Measurements from ENCODE around the gene NRXN3. TPM values are rescaled to one million over a fixed set of nuclear protein-coding genes. Genes with fewer than 3 reads are reported as not detected.

Gene NRXN3
- total RNA-seq, 2 donors from 2014 or later, result 1.3 to 2.3 TPM

DNA sequence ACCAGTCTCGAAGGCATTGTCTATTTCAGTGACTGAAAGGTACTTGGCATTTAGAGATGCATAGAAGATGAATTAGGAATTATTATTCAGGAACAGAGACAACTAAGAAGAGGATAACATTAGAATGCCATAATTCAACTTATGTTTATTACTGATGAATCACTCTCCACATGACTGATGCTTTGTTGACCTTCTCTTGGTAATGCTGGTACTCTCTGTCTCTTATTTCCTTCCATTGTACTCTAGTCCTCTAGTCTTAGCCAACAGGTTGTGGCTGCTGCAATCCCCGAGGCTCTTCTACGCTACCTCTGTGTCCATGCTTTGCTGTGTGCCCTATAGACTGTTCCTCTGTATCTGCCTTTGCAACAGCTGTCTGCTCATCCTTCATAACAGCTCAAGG is 652.9 kb downstream of the NRXN3 start:
- ATAC-seq, result no peak
- 59 to 68% methylated on average over 3 of the region's 3 CpGs for WGBS, 2 donors
- intact Hi-C loops (cut with DNase I), result no loop called here
- H3K27me3 ChIP-seq, result no peaks in the 10 kb centered on the region
- no peak for DNase-seq
- no peaks in the 10 kb centered on the region for H3K9me3 ChIP-seq
- no peak overlapping the region for H3K4me3 ChIP-seq
- no peak for TF ChIP-seq POLR2A (IDR thresholded peaks at IDR 0.05)
- TF ChIP-seq CTCF (IDR thresholded peaks at IDR 0.05), result no peak
- H3K36me3 ChIP-seq (replicated peaks in 1 of 2; ENCODE audit: insufficient read depth in 1 of 2, low read depth in 2 of 2), result no peaks in the 10 kb centered on the region
- H3K27ac ChIP-seq, result no peak overlapping the region
- no peaks in the 10 kb centered on the region for H3K4me1 ChIP-seq

DNA sequence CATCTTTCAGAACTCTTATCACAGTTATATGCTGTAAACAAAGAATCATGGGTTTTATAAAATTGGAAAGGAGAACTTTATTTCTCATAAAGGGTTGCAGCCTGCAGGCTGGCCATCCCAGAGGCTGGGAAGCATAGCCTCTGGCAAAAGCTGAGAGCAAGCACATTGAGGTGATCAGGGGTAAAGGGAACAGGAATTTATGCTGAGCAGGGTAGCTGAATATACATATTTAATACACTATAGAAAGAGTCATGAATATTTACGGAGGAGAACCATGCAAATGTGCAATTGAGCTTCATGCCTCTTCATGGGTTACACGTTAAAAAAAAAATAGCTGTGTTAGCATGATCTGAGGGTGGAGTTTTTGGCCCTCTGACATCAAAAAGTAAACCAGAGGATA is 653.3 kb downstream of the NRXN3 start:
- TF ChIP-seq CTCF (IDR thresholded peaks at IDR 0.05), result no peak
- no peak for TF ChIP-seq POLR2A (IDR thresholded peaks at IDR 0.05)
- Histone ChIP-seq H3K36me3 (replicated peaks in 1 of 2; ENCODE audit: insufficient read depth in 1 of 2, low read depth in 2 of 2) (no peaks in the 10 kb centered on the region), H3K9me3 (no peaks in the 10 kb centered on the region), H3K27me3 (no peaks in the 10 kb centered on the region), H3K4me1 (no peaks in the 10 kb centered on the region), H3K27ac (no peak overlapping the region), H3K4me3 (no peak overlapping the region)
- DNase-seq (no peak), ATAC-seq (no peak)
- WGBS, 2 donors, result 56% methylated on average over 2 of the region's 2 CpGs
- intact Hi-C loops (cut with DNase I), result no loop called here

GRCh38 chr14:78829274-78829673 is 659.1 kb downstream of the NRXN3 start:
- intact Hi-C loops (cut with DNase I), result no loop called here
- no peaks in the 10 kb centered on the region for H3K4me1 ChIP-seq
- no peak for ATAC-seq

DNA sequence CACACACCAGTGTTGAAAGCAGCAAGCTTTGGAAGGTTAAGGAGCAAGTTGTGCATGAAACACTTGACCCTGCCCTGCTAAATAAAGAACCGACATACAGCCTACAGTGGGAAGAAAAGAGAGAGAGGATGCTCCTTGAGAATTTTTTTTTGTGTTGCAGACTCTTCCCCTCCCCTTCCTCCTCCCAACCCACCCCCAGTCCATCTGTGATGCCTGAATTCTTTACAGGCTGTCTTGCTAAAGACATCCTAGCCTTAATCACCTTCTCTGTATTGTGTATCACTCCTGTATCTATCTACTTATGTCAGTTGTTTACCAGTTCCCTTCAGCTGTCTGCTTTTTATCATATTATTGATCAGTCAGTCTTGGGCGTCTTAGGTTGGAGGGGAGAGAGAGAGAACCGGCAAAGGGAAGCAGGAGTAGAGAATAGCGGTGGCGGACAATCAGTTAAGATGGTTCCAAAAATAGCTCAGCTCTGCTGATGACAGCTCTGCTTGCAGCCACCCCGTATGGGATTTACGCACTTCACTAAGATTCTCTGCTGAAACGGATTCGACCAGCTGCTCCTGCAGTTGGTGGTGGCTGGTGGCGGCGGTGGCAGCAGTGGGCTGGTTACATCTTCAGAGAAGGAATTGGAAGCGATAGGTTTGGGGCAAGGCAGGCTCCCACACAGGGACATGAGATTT is 664.7 kb downstream of the NRXN3 start:
- Histone ChIP-seq H3K4me3 (no peak overlapping the region), H3K4me1 (no peaks in the 10 kb centered on the region), H3K9me3 (no peaks in the 10 kb centered on the region), H3K27me3 (no peaks in the 10 kb centered on the region), H3K36me3 (replicated peaks in 1 of 2; ENCODE audit: insufficient read depth in 1 of 2, low read depth in 2 of 2) (no peaks in the 10 kb centered on the region), H3K27ac (no peak overlapping the region)
- WGBS, 2 donors, result 37 to 41% methylated on average over 12 of the region's 12 CpGs
- no peak for DNase-seq
- TF ChIP-seq POLR2A (IDR thresholded peaks at IDR 0.05), result no peak
- no peak for TF ChIP-seq CTCF (IDR thresholded peaks at IDR 0.05)
- intact Hi-C loops (cut with DNase I), result no loop called here
- ATAC-seq, result no peak

More at GRCh38 chr14:78829274-78829673, 659.1 kb downstream of the NRXN3 start:
- Histone ChIP-seq H3K27ac (no peak overlapping the region), H3K4me3 (no peak overlapping the region), H3K36me3 (replicated peaks in 1 of 2; ENCODE audit: insufficient read depth in 1 of 2, low read depth in 2 of 2) (no peaks in the 10 kb centered on the region), H3K9me3 (no peaks in the 10 kb centered on the region), H3K27me3 (no peaks in the 10 kb centered on the region)
- no peak for DNase-seq
- TF ChIP-seq POLR2A (IDR thresholded peaks at IDR 0.05) (no peak), CTCF (IDR thresholded peaks at IDR 0.05) (no peak)
- WGBS, 2 donors, result 73 to 80% methylated on average over 1 of the region's 1 CpG

- TF ChIP-seq CTCF (IDR thresholded peaks at IDR 0.05) (no peak), POLR2A (IDR thresholded peaks at IDR 0.05) (no peak)
- 54 to 62% methylated on average over 1 of the region's 1 CpG for WGBS, 2 donors
- no peak for DNase-seq
- ATAC-seq, result no peak
- Histone ChIP-seq H3K4me3 (no peak overlapping the region), H3K36me3 (replicated peaks in 1 of 2; ENCODE audit: insufficient read depth in 1 of 2, low read depth in 2 of 2) (no peaks in the 10 kb centered on the region), H3K9me3 (no peaks in the 10 kb centered on the region), H3K27ac (no peak overlapping the region), H3K27me3 (no peaks in the 10 kb centered on the region), H3K4me1 (no peaks in the 10 kb centered on the region)
- intact Hi-C loops (cut with DNase I), result no loop called here
Measured at GRCh38 chr14:78835909-78836308, 665.7 kb downstream of the NRXN3 start.

Measured in body of pancreas (tissue), 4 donors.